SK-N-SH (cell line): ENCODE measurements around the gene JAZF1. TPM values are rescaled to one million over a fixed set of nuclear protein-coding genes. Genes with fewer than 3 reads are reported as not detected.
A peak's percentile ranks its signal among the peaks of the same experiment; 100 is the strongest.

Experiments used
- CTCF ChIA-PET: fragments of 300-600, 350-600 bp; formaldehyde crosslinking; extraction: SDS; loops from one replicate; lab custom pipeline; 2021; lab: Yijun Ruan, JAX
- POLR2A ChIA-PET: fragments of 350-600 bp; sonication (Branson Sonifier 250); formaldehyde crosslinking; extraction: SDS; loops from one replicate; lab custom pipeline; 2020; ENCODE audit warnings: antibody characterized with exemption, inconsistent platforms; lab: Yijun Ruan, JAX
- DNase-seq: peaks from one replicate; pipeline ENCODE4 v3.0.0; 2012
- H2AFZ ChIP-seq: fragments of 200-600 bp; sonication (generic); 2 replicates; pipeline ENCODE4 v1.8.1; 2016; ENCODE audit warnings: antibody characterized with exemption, mild to moderate bottlenecking, low read depth
- H3F3A ChIP-seq: fragments of 200-600 bp; sonication (generic); replicated peaks from 2 replicates; pipeline ENCODE3; 2016; ENCODE audit warnings: antibody characterized with exemption, mild to moderate bottlenecking; ENCODE audit not compliant: insufficient read depth
- H3K27ac ChIP-seq, 2 experiments: fragments of 200-500 bp in 1 of 2; fragments of 200-600 bp in 1 of 2; sonication (Bioruptor generic) in 1 of 2; sonication (generic), shearing (Covaris generic) in 1 of 2; 2 replicates each; pipeline versions ENCODE4 v1.5.1 to v1.6.1; 2014 to 2016; ENCODE audit warnings: low read depth in 2 of 2, inconsistent platforms in 1 of 2, low read length in 1 of 2, mild to moderate bottlenecking in 1 of 2, mixed read lengths in 1 of 2
- H3K27me3 ChIP-seq: fragments of 200-600 bp; sonication (generic), shearing (Covaris generic); 2 replicates; pipeline ENCODE4 v1.6.1; 2016; ENCODE audit warnings: mixed run types; ENCODE audit not compliant: insufficient read depth
- H3K36me3 ChIP-seq, 2 experiments: fragments of 200-500 bp in 1 of 2; fragments of 200-600 bp in 1 of 2; sonication (Bioruptor generic) in 1 of 2; sonication (generic) in 1 of 2; replicated peaks in 1 of 2; 2 replicates each; pipeline versions ENCODE3 to v1.5.1; 2014 to 2016; ENCODE audit warnings: low read length in 1 of 2, mild to moderate bottlenecking in 1 of 2; ENCODE audit not compliant: insufficient read depth in 2 of 2, control insufficient read depth in 1 of 2
- H3K4me1 ChIP-seq, 2 experiments: fragments of 200-500 bp in 1 of 2; fragments of 200-600 bp in 1 of 2; sonication (Bioruptor generic) in 1 of 2; sonication (generic), shearing (Covaris generic) in 1 of 2; 2 replicates each; pipeline versions ENCODE4 v1.5.1 to v1.6.1; 2014 to 2016; ENCODE audit warnings: low read depth in 1 of 2, low read length in 1 of 2, mixed run types in 1 of 2; ENCODE audit not compliant: insufficient read depth in 2 of 2, control insufficient read depth in 1 of 2
- H3K4me2 ChIP-seq: fragments of 200-600 bp; sonication (generic), shearing (Covaris generic); 2 replicates; pipeline ENCODE4 v1.6.1; 2017; ENCODE audit warnings: mixed run types
- H3K4me3 ChIP-seq, 2 experiments: fragments of 200-500 bp in 1 of 2; fragments of 200-600 bp in 1 of 2; sonication (Bioruptor generic) in 1 of 2; sonication (generic), shearing (Covaris generic) in 1 of 2; 2 replicates each; pipeline versions ENCODE4 v1.5.1 to v1.8.1; 2014 to 2016; ENCODE audit warnings: low read depth in 2 of 2, inconsistent platforms in 1 of 2, low read length in 1 of 2, mild to moderate bottlenecking in 1 of 2, mixed read lengths in 1 of 2, moderate library complexity in 1 of 2
- H3K79me2 ChIP-seq: fragments of 200-600 bp; sonication (generic); 2 replicates; pipeline ENCODE4 v1.8.1; 2017; ENCODE audit warnings: mild to moderate bottlenecking; ENCODE audit not compliant: insufficient read depth
- H3K9ac ChIP-seq: fragments of 200-600 bp; sonication (generic); 2 replicates; pipeline ENCODE4 v1.6.1; 2017; ENCODE audit warnings: mixed run types
- H3K9me2 ChIP-seq: fragments of 200-600 bp; sonication (generic); 2 replicates; pipeline ENCODE4 v1.6.1; 2017; ENCODE audit warnings: mixed run types
- H3K9me3 ChIP-seq: fragments of 200-600 bp; sonication (generic); 2 replicates; pipeline ENCODE4 v1.6.1; 2017; ENCODE audit warnings: mixed run types, mild to moderate bottlenecking, moderate library complexity
- H4K20me1 ChIP-seq: fragments of 200-600 bp; sonication (generic); 2 replicates; pipeline ENCODE4 v1.6.1; 2017; ENCODE audit warnings: mild to moderate bottlenecking, mixed run types; ENCODE audit not compliant: insufficient read depth
- CHD2 ChIP-seq: fragments of 150-350 bp; IDR thresholded peaks from 2 replicates; pipeline ENCODE4 v1.6.1; 2018; ENCODE audit warnings: low read length; ENCODE audit not compliant: partially characterized antibody
- EP300 ChIP-seq, 2 experiments: IDR thresholded peaks; 2 replicates each; pipeline versions ENCODE4 v1.4.0 to v1.6.1; 2012; ENCODE audit warnings: borderline replicate concordance in 1 of 2, low read depth in 1 of 2, low read length in 1 of 2
- FOSL2 ChIP-seq: IDR thresholded peaks from 2 replicates; pipeline ENCODE4 v1.4.0; 2012; ENCODE audit warnings: low read depth, mild to moderate bottlenecking, moderate library complexity, borderline replicate concordance
- FOXJ3 ChIP-seq: sonication (generic); formaldehyde crosslinking; IDR thresholded peaks from 2 replicates; pipeline ENCODE4 v1.5.1; 2020; ENCODE audit warnings: mild to moderate bottlenecking, missing genetic modification reagents
- FOXM1 ChIP-seq: IDR thresholded peaks from 2 replicates; pipeline ENCODE4 v1.4.0; 2012; ENCODE audit warnings: low read depth, mild to moderate bottlenecking
- MXI1 ChIP-seq: IDR thresholded peaks from 2 replicates; pipeline ENCODE4 v1.6.1; 2012; ENCODE audit warnings: mild to moderate bottlenecking, low read depth, low read length, improper control_type of control experiment
- NFIC ChIP-seq: IDR thresholded peaks from 2 replicates; pipeline ENCODE4 v1.4.0; 2012; ENCODE audit warnings: borderline replicate concordance
- POLR2AphosphoS5 ChIP-seq: IDR thresholded peaks from 2 replicates; pipeline ENCODE4 v1.6.1; 2012; ENCODE audit warnings: low read depth, low read length
- RCOR1 ChIP-seq: fragments of 150-350 bp; IDR thresholded peaks from 2 replicates; pipeline ENCODE4 v1.6.1; 2017; ENCODE audit warnings: antibody characterized with exemption, low read length
- SMC3 ChIP-seq: IDR thresholded peaks from 2 replicates; pipeline ENCODE4 v1.6.1; 2012; ENCODE audit warnings: low read depth, low read length, improper control_type of control experiment
- TAF1 ChIP-seq: IDR thresholded peaks from 2 replicates; pipeline ENCODE4 v1.6.1; 2012; ENCODE audit warnings: low read depth, mild to moderate bottlenecking, low read length, moderate library complexity, borderline replicate concordance
- TEAD4 ChIP-seq: IDR thresholded peaks from 2 replicates; pipeline ENCODE4 v1.4.0; 2012; ENCODE audit warnings: mild to moderate bottlenecking, borderline replicate concordance; ENCODE audit not compliant: insufficient read depth
- YY1 ChIP-seq: IDR thresholded peaks from 2 replicates; pipeline ENCODE4 v1.4.0; 2012; ENCODE audit warnings: low read depth, mild to moderate bottlenecking
- polyA plus RNA-seq, 3 experiments: library from polyadenylated mRNA; depleted of rRNA; stranded (reverse); fragments of >200 nt; gene quantifications; 2 replicates each; pipeline ENCODE4 v1.2.3, GENCODE V29; 2012
- TF ChIP-seq, protein P1 (sequence below): IDR thresholded peaks from 2 replicates; pipeline ENCODE4 v1.4.0; 2012; ENCODE audit warnings: low read depth, borderline replicate concordance
- TF ChIP-seq, protein P2 (sequence below): IDR thresholded peaks from 2 replicates; pipeline ENCODE4 v1.4.0; 2012; ENCODE audit warnings: low read depth, borderline replicate concordance
- TF ChIP-seq, protein P3 (sequence below): fragments of 150-350 bp; IDR thresholded peaks from 2 replicates; pipeline ENCODE4 v1.6.1; 2016; ENCODE audit warnings: mild to moderate bottlenecking, low read depth, low read length
- TF ChIP-seq, protein P4 (sequence below): fragments of 200-600 bp; sonication (generic); IDR thresholded peaks from 2 replicates; pipeline ENCODE4 v1.6.1; 2017; ENCODE audit warnings: antibody characterized with exemption, mild to moderate bottlenecking, moderate library complexity
- TF ChIP-seq, protein P5 (sequence below): IDR thresholded peaks from 2 replicates; pipeline ENCODE4 v1.4.0; 2012; ENCODE audit warnings: low read depth

JAZF1 gene
- polyA plus RNA-seq, 1 of the 3 experiments (the other 2 are of a cell fraction), result 1.7 TPM

DNA sequence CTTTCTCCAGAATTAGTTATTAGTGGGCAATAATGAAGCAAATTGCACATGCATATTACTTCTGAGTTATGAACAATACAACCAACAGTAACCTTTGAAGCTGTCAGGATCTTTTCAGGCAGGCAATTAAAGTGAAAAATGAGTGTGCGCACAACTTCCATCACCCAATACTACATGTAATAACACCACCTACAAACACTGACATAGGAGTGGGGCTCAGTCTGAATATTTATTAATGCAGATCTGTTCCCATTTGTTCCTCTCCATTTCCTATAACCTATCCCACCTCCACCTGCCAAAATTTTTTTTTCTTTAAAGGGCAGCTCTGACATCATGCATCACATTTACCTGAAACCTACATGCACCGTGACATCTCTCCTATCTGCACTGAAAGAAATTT, 177.2 kb downstream of the JAZF1 start (continued):
- TF ChIP-seq, protein P1, sequence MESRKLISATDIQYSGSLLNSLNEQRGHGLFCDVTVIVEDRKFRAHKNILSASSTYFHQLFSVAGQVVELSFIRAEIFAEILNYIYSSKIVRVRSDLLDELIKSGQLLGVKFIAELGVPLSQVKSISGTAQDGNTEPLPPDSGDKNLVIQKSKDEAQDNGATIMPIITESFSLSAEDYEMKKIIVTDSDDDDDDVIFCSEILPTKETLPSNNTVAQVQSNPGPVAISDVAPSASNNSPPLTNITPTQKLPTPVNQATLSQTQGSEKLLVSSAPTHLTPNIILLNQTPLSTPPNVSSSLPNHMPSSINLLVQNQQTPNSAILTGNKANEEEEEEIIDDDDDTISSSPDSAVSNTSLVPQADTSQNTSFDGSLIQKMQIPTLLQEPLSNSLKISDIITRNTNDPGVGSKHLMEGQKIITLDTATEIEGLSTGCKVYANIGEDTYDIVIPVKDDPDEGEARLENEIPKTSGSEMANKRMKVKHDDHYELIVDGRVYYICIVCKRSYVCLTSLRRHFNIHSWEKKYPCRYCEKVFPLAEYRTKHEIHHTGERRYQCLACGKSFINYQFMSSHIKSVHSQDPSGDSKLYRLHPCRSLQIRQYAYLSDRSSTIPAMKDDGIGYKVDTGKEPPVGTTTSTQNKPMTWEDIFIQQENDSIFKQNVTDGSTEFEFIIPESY, result no peak
- no peak for TF ChIP-seq FOSL2
- TF ChIP-seq EP300 (IDR thresholded peaks at IDR 0.05; ENCODE audit: borderline replicate concordance in 1 of 2, low read depth in 1 of 2, low read length in 1 of 2), result no peak
- no peak for TF ChIP-seq SMC3
- TF ChIP-seq NFIC, result no peak
- no peak for TF ChIP-seq TEAD4
- TF ChIP-seq FOXJ3, result no peak
- TF ChIP-seq FOXM1, result no peak
- no peak for TF ChIP-seq MXI1

DNA sequence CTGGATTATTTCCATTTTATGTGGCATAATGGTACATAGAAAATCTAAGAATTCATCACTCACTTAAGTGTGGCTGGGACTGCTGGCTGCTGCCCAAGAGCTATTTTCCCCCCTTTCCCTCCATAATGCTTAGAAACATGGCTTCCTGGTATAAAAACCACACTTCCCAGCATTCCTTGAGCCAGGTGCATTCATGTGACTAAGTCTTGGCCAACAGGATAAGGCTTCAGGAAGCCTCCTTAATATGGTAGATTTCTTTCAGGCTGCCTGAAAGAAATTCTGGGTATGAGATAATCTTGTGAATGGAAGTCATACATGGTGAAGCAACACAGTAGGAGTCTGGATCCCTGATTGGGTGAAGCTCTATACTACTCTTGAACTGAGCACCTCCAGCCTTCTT, 178.0 kb downstream of the JAZF1 start:
- H3K4me2 ChIP-seq, result no peak overlapping the region
- ChIA-PET CTCF (interaction anchor here (0.9 to 4.0 kb wide), 4 partner anchors 18 to 162 kb away, joined by 3 to 24 read pairs (median 4); no protein-coding TSS in a partner anchor), POLR2A (no interaction called here)
- no peak overlapping the region for H3K4me3 ChIP-seq
- no peaks in the 10 kb centered on the region for H3K79me2 ChIP-seq
- H3K9me2 ChIP-seq, result no peaks in the 10 kb centered on the region
- no peaks in the 10 kb centered on the region for H3K27me3 ChIP-seq
- H3K4me1 ChIP-seq, result peaks cover 0 to 6% of the 10 kb centered on the region in 2 experiments; a peak in 1 of 4 replicates
- H3K36me3 ChIP-seq, result no peaks in the 10 kb centered on the region
- no peaks in the 10 kb centered on the region for H3K9me3 ChIP-seq
- DNase-seq, result no peak
- no peak overlapping the region for H2AFZ ChIP-seq
- H4K20me1 ChIP-seq, result no peaks in the 10 kb centered on the region
- H3F3A ChIP-seq, result no peaks in the 10 kb centered on the region
- TF ChIP-seq YY1 (peak; percentile 86; the same call in 1 of the 2 replicates), TAF1 (no peak)
- TF ChIP-seq, protein P2, sequence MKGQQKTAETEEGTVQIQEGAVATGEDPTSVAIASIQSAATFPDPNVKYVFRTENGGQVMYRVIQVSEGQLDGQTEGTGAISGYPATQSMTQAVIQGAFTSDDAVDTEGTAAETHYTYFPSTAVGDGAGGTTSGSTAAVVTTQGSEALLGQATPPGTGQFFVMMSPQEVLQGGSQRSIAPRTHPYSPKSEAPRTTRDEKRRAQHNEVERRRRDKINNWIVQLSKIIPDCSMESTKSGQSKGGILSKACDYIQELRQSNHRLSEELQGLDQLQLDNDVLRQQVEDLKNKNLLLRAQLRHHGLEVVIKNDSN, result peak; percentile 86
- no peak overlapping the region for H3K27ac ChIP-seq
- no peak overlapping the region for H3K9ac ChIP-seq

DNA sequence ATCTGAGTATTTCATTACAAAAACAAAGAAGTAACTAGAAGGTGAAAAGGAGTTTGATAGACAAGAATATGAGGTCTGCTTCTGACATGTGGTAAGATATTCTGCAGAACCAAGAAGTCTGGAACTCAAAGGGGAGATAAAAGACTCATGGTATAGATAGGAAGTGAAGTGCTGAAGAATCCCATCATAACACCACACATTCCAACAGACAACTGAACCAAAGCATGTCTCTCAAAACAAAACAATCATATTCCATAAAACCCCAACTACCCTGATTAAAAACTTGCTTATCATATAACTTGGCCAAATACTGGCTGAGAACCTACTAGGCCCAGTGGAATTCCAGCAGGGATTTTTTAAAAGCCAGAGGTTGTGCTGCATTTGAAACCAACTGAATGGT, 178.7 kb downstream of the JAZF1 start:
- ChIA-PET CTCF (interaction anchor here (4.0 kb wide), 1 partner anchor 19 kb away, joined by 24 read pairs; no protein-coding TSS in a partner anchor), POLR2A (no interaction called here)
- Histone ChIP-seq H3K36me3 (no peaks in the 10 kb centered on the region), H3K79me2 (no peaks in the 10 kb centered on the region), H3K27me3 (no peaks in the 10 kb centered on the region), H4K20me1 (no peaks in the 10 kb centered on the region), H3K4me1 (peaks cover 0 to 6% of the 10 kb centered on the region in 2 experiments; a peak in 1 of 4 replicates), H3K4me2 (no peak overlapping the region), H3K9ac (no peak overlapping the region), H2AFZ (no peak overlapping the region), H3K9me3 (no peaks in the 10 kb centered on the region), H3F3A (no peaks in the 10 kb centered on the region), H3K27ac (no peak overlapping the region), H3K4me3 (no peak overlapping the region), H3K9me2 (no peaks in the 10 kb centered on the region)
- DNase-seq, result no peak
- TF ChIP-seq EP300 (IDR thresholded peaks at IDR 0.05; ENCODE audit: borderline replicate concordance in 1 of 2, low read depth in 1 of 2, low read length in 1 of 2), result no peak
- no peak for TF ChIP-seq POLR2AphosphoS5
- TF ChIP-seq, protein P3, sequence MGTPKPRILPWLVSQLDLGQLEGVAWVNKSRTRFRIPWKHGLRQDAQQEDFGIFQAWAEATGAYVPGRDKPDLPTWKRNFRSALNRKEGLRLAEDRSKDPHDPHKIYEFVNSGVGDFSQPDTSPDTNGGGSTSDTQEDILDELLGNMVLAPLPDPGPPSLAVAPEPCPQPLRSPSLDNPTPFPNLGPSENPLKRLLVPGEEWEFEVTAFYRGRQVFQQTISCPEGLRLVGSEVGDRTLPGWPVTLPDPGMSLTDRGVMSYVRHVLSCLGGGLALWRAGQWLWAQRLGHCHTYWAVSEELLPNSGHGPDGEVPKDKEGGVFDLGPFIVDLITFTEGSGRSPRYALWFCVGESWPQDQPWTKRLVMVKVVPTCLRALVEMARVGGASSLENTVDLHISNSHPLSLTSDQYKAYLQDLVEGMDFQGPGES, result no peak
- TF ChIP-seq, protein P2, result no peak
- TF ChIP-seq, protein P4, sequence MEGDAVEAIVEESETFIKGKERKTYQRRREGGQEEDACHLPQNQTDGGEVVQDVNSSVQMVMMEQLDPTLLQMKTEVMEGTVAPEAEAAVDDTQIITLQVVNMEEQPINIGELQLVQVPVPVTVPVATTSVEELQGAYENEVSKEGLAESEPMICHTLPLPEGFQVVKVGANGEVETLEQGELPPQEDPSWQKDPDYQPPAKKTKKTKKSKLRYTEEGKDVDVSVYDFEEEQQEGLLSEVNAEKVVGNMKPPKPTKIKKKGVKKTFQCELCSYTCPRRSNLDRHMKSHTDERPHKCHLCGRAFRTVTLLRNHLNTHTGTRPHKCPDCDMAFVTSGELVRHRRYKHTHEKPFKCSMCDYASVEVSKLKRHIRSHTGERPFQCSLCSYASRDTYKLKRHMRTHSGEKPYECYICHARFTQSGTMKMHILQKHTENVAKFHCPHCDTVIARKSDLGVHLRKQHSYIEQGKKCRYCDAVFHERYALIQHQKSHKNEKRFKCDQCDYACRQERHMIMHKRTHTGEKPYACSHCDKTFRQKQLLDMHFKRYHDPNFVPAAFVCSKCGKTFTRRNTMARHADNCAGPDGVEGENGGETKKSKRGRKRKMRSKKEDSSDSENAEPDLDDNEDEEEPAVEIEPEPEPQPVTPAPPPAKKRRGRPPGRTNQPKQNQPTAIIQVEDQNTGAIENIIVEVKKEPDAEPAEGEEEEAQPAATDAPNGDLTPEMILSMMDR, result no peak
- no peak for TF ChIP-seq RCOR1
- TF ChIP-seq, protein P5, sequence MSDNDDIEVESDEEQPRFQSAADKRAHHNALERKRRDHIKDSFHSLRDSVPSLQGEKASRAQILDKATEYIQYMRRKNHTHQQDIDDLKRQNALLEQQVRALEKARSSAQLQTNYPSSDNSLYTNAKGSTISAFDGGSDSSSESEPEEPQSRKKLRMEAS, result no peak
- TF ChIP-seq FOXM1, result no peak
- no peak for TF ChIP-seq YY1
- no peak for TF ChIP-seq SMC3
- no peak for TF ChIP-seq CHD2
- no peak for TF ChIP-seq MXI1
